GM19452 (cell line): Measurements from ENCODE around the gene TACSTD2.
"Not testable (repeated sequence)": the region's sequence is repeated elsewhere in the genome, so short reads cannot be mapped to it uniquely, and the experiment has no call there.

Experiments used
- ATAC-seq: cut with Tn5 transposase; IDR thresholded peaks from one replicate; pipeline ENCODE4 v1.9.1; 2021; ENCODE audit not compliant: unreplicated experiment

The TACSTD2 gene

GRCh38 chr1:58568271-58568860 lies 8.7 kb downstream of the TACSTD2 start:
- ATAC-seq: no peak

- no peak for ATAC-seq
These were observed 10.7 kb downstream of the TACSTD2 start for GRCh38 chr1:58566339-58566738.

GRCh38 chr1:58563715-58564114 lies 13.3 kb downstream of the TACSTD2 start:
- not testable (repeated sequence) for ATAC-seq

GRCh38 chr1:58561633-58562032 lies 15.4 kb downstream of the TACSTD2 start:
- no peak for ATAC-seq

- ATAC-seq: no peak
These were observed 21.7 kb downstream of the TACSTD2 start for GRCh38 chr1:58555393-58555792.

GRCh38 chr1:58551186-58552140 lies 25.6 kb downstream of the TACSTD2 start:
- no peak for ATAC-seq

- ATAC-seq: not testable (repeated sequence)
These were observed 27.8 kb downstream of the TACSTD2 start for GRCh38 chr1:58549291-58549690.

- ATAC-seq: no peak
These were observed 28.7 kb downstream of the TACSTD2 start for GRCh38 chr1:58548371-58548770.

GRCh38 chr1:58546520-58547308 lies 30.3 kb downstream of the TACSTD2 start, which contains the start of gene OMA1:
TSS of gene OMA1 (minus strand) at chr1:58546726. CDS start at chr1:58539294, 7,432 bp downstream.
- peak; percentile 91 for ATAC-seq

GRCh38 chr1:58545591-58546519 lies 31.2 kb downstream of the TACSTD2 start:
- peak; percentile 57 for ATAC-seq

- ATAC-seq: no peak
These were observed 33.8 kb downstream of the TACSTD2 start for GRCh38 chr1:58543260-58543659.

GRCh38 chr1:58539553-58539952 lies 37.5 kb downstream of the TACSTD2 start:
- ATAC-seq: no peak

- no peak for ATAC-seq
These were observed 38.2 kb downstream of the TACSTD2 start for GRCh38 chr1:58538821-58539220.

- not testable (repeated sequence) for ATAC-seq
These were observed 45.2 kb downstream of the TACSTD2 start for GRCh38 chr1:58531842-58532241.

GRCh38 chr1:58529284-58529683 lies 47.8 kb downstream of the TACSTD2 start:
- ATAC-seq: no peak

- ATAC-seq: no peak
These were observed 48.5 kb downstream of the TACSTD2 start for GRCh38 chr1:58528518-58528917.
